Astrocyte (in vitro differentiated cells and primary cell): ENCODE measurements around the gene CLEC11A. TPM values are rescaled to one million over a fixed set of nuclear protein-coding genes. Genes with fewer than 3 reads are reported as not detected.

Experiments
- DNase-seq: peaks from one replicate; pipeline ENCODE4 v3.0.0-alpha.2; 2010; ENCODE audit warnings: low read depth
- FAIRE-seq: peaks from 2 replicates; lab custom pipeline; 2011; peaks lifted over from hg19 to GRCh38; lab: Jason Lieb, UNC
- H2AFZ ChIP-seq: 2 replicates; pipeline ENCODE4 v1.6.0; 2012; ENCODE audit warnings: low read depth, low read length, inconsistent platforms
- H3K27ac ChIP-seq: 2 replicates; pipeline ENCODE4 v1.5.1; 2011; ENCODE audit warnings: low read depth, low read length, inconsistent platforms
- H3K27me3 ChIP-seq: 2 replicates; pipeline ENCODE4 v1.6.0; 2011; ENCODE audit warnings: low read length, inconsistent platforms; ENCODE audit not compliant: insufficient read depth
- H3K36me3 ChIP-seq: 2 replicates; pipeline ENCODE4 v1.5.1; 2011; ENCODE audit warnings: low read length, inconsistent platforms; ENCODE audit not compliant: insufficient read depth
- H3K4me1 ChIP-seq: 2 replicates; pipeline ENCODE4 v1.5.1; 2011; ENCODE audit warnings: low read length, inconsistent platforms; ENCODE audit not compliant: insufficient read depth
- H3K4me2 ChIP-seq: 2 replicates; pipeline ENCODE4 v1.6.0; 2012; ENCODE audit warnings: low read length, inconsistent platforms
- H3K4me3 ChIP-seq: 2 replicates; pipeline ENCODE4 v1.5.1; 2011; ENCODE audit warnings: low read depth, mild to moderate bottlenecking, low read length, inconsistent platforms; ENCODE audit not compliant: insufficient read depth
- H3K79me2 ChIP-seq: 2 replicates; pipeline ENCODE4 v1.6.0; 2012; ENCODE audit warnings: mild to moderate bottlenecking, low read length, inconsistent platforms; ENCODE audit not compliant: insufficient read depth
- H3K9ac ChIP-seq: 2 replicates; pipeline ENCODE4 v1.6.0; 2012; ENCODE audit warnings: mild to moderate bottlenecking, low read length, inconsistent platforms
- H3K9me3 ChIP-seq: 2 replicates; pipeline ENCODE4 v1.5.1; 2012; ENCODE audit warnings: low read depth, mild to moderate bottlenecking, low read length, inconsistent platforms; ENCODE audit not compliant: insufficient read depth
- H4K20me1 ChIP-seq: 2 replicates; pipeline ENCODE4 v1.6.0; 2012; ENCODE audit warnings: low read length, inconsistent platforms; ENCODE audit not compliant: insufficient read depth
- H3K27ac Mint-ChIP-seq: one replicate; pipeline ENCODE4 v1.8.0; 2021; ENCODE audit warnings: mild to moderate bottlenecking, mixed read lengths; ENCODE audit not compliant: unreplicated experiment
- H3K27me3 Mint-ChIP-seq: one replicate; pipeline ENCODE4 v1.8.0; 2021; ENCODE audit warnings: low read depth, mixed read lengths; ENCODE audit not compliant: unreplicated experiment
- H3K36me3 Mint-ChIP-seq: one replicate; pipeline ENCODE4 v1.8.0; 2021; ENCODE audit warnings: low read depth, mixed read lengths; ENCODE audit not compliant: unreplicated experiment
- H3K4me1 Mint-ChIP-seq: one replicate; pipeline ENCODE4 v1.8.0; 2021; ENCODE audit warnings: low read depth, mixed read lengths; ENCODE audit not compliant: unreplicated experiment
- H3K4me3 Mint-ChIP-seq: one replicate; pipeline ENCODE4 v1.8.0; 2021; ENCODE audit warnings: mild to moderate bottlenecking, moderate library complexity, mixed read lengths; ENCODE audit not compliant: unreplicated experiment
- H3K9me3 Mint-ChIP-seq: one replicate; pipeline ENCODE4 v1.8.0; 2021; ENCODE audit warnings: mild to moderate bottlenecking, mixed read lengths; ENCODE audit not compliant: unreplicated experiment
- CTCF ChIP-seq: IDR thresholded peaks from 2 replicates; pipeline ENCODE4 v1.5.1; 2011; ENCODE audit warnings: low read depth, mild to moderate bottlenecking, inconsistent platforms, low read length, moderate library complexity; ENCODE audit not compliant: insufficient read depth
- EZH2 ChIP-seq: IDR thresholded peaks from 2 replicates; pipeline ENCODE4 v1.6.1; 2012; ENCODE audit warnings: mild to moderate bottlenecking, low read length, inconsistent platforms; ENCODE audit not compliant: insufficient read depth
- total RNA-seq: library from RNA; stranded (reverse); gene quantifications from 2 replicates; pipeline ENCODE4 v1.2.1, GENCODE V29; 2021

The CLEC11A gene
- total RNA-seq, 1 donor from 2014 or later, result not detected

GRCh38 chr19:50710094-50710493 lies 13.1 kb upstream of the CLEC11A start:
- Histone ChIP-seq H3K79me2 (no peaks in the 10 kb centered on the region), H3K9ac (no peak overlapping the region), H3K4me3 (no peak overlapping the region), H3K4me1 (no peaks in the 10 kb centered on the region), H3K9me3 (no peaks in the 10 kb centered on the region), H3K4me2 (no peak overlapping the region), H4K20me1 (no peaks in the 10 kb centered on the region), H3K27me3 (no peaks in the 10 kb centered on the region), H3K36me3 (no peaks in the 10 kb centered on the region), H2AFZ (no peak overlapping the region), H3K27ac (no peak overlapping the region)
- Mint-ChIP-seq H3K9me3 (peaks cover 25% of the 10 kb centered on the region), H3K36me3 (peaks cover 2% of the 10 kb centered on the region), H3K27ac (no peak overlapping the region), H3K27me3 (no peaks in the 10 kb centered on the region), H3K4me3 (no peak overlapping the region), H3K4me1 (no peaks in the 10 kb centered on the region)
- no peak for TF ChIP-seq CTCF
- TF ChIP-seq EZH2, result no peak
- FAIRE-seq (no peak), DNase-seq (no peak)

GRCh38 chr19:50710612-50711011 lies 12.6 kb upstream of the CLEC11A start:
- DNase-seq, result no peak
- TF ChIP-seq EZH2 (no peak), CTCF (no peak)
- Histone ChIP-seq H3K4me1 (no peaks in the 10 kb centered on the region), H2AFZ (no peak overlapping the region), H3K4me2 (no peak overlapping the region), H3K9me3 (no peaks in the 10 kb centered on the region), H3K27ac (no peak overlapping the region), H3K9ac (no peak overlapping the region), H3K36me3 (no peaks in the 10 kb centered on the region), H3K4me3 (no peak overlapping the region), H4K20me1 (no peaks in the 10 kb centered on the region), H3K27me3 (no peaks in the 10 kb centered on the region), H3K79me2 (no peaks in the 10 kb centered on the region)
- FAIRE-seq, result no peak
- H3K9me3 Mint-ChIP-seq, result peaks cover 28% of the 10 kb centered on the region
- H3K4me1 Mint-ChIP-seq, result no peaks in the 10 kb centered on the region
- H3K27me3 Mint-ChIP-seq, result no peaks in the 10 kb centered on the region
- H3K36me3 Mint-ChIP-seq, result peaks cover 2% of the 10 kb centered on the region
- no peak overlapping the region for H3K27ac Mint-ChIP-seq
- H3K4me3 Mint-ChIP-seq, result no peak overlapping the region

GRCh38 chr19:50711196-50711595 lies 12.0 kb upstream of the CLEC11A start:
- Histone ChIP-seq H3K4me2 (no peak overlapping the region), H3K9ac (no peak overlapping the region), H3K4me1 (no peaks in the 10 kb centered on the region), H3K27me3 (no peaks in the 10 kb centered on the region), H3K9me3 (no peaks in the 10 kb centered on the region), H3K36me3 (no peaks in the 10 kb centered on the region), H4K20me1 (no peaks in the 10 kb centered on the region), H2AFZ (no peak overlapping the region), H3K27ac (no peak overlapping the region), H3K79me2 (no peaks in the 10 kb centered on the region), H3K4me3 (no peak overlapping the region)
- Mint-ChIP-seq H3K4me3 (no peak overlapping the region), H3K27me3 (no peaks in the 10 kb centered on the region), H3K27ac (no peak overlapping the region), H3K9me3 (peaks cover 30% of the 10 kb centered on the region), H3K36me3 (peaks cover 2% of the 10 kb centered on the region), H3K4me1 (no peaks in the 10 kb centered on the region)
- TF ChIP-seq EZH2 (no peak), CTCF (no peak)
- DNase-seq (no peak), FAIRE-seq (no peak)
